CD1c-positive myeloid dendritic cell (primary cell): ENCODE measurements around the gene MZF1.
A peak's percentile ranks its signal among the peaks of the same experiment; 100 is the strongest.
"Not testable (repeated sequence)": the region's sequence is repeated elsewhere in the genome, so short reads cannot be mapped to it uniquely, and the experiment has no call there.

Source experiments
- DNase-seq: peaks from one replicate; pipeline ENCODE4 v3.0.0-alpha.2; 2016; ENCODE audit errors: extremely low spot score

The MZF1 gene

DNA sequence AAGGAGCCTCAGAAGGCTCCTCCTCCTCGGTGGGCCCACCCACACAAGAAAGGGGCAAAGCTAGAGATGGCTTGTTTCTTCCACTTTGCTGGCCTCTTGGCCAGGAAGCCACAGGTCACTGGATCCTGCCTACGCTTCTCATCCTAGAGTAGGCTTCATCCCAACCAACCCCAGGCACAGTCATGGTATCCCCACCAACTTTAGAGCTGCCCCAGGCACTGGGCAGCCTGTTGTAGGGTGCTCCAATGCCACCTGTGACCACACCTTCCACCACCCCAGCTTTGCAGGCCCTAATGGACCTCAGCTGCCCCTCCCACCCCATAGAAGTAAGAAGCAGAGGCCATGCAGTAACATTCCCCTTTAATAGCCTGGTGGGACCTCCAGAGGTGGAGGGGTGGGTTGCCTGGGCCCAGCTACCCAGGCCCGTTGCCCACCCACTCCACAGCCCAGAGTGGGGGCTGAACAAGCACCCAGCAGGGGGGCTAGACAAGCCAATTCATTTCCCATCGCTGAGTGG, 17.7 kb downstream of the MZF1 start:
- DNase-seq, result no peak

- peak; percentile 99 for DNase-seq
Observed at GRCh38 chr19:58554494-58555368, 18.4 kb downstream of the MZF1 start, which contains the start of gene CHMP2A. CHMP2A (minus strand) TSS chr19:58555105; CDS start chr19:58554212, 893 bp downstream.

DNA sequence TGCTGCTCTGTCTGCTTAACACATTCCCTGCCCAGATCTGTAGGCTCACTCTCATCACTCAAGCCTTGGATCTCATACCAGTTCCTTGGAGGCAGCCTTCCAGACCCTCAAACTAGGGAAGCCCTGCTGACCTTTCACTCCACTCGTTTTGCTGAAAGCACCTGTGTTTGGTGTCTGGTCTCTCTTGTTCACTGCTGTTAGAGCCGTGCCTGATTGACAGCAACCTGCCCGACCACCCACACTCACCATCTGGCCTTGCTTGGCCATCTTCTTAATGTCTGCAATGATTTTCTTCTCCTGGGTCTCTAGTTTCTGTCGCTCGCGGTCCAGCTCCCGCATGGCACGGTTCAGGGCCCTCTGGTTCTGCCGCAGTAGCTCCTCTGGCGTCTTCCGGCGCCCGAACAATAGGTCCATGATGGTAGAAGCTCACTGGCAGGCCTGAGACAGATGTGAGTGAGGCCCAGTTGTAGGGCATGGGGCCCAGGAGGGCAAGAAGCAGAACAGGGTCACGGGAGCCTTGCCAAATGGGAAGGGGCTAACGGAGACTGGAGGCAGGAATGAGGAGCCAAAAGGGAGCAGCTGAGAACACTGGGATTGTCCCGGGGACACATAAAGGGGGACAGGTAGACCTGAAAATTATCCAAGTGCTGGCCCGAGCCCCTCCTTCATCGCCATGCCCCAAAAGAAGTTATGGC, 19.2 kb downstream of the MZF1 start:
- DNase-seq, result no peak

DNA sequence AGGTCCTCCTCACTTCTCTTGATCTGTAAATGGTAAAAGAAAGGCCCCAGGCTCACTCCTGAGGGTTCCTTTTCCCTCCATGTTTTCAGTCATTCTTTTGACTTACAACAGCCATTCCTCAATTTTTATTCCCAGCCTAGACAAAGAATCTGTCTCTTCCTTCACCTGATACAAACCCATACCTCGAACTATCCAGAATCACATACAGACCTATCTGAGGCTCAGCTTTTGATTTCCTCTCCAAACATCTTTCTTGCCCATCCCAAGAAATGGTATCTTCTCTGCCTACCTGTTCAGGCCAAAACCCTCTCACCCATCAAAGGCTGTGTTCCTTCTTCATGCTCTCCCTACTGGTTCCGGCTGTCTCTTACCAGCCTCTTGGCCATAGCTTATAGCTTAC, 20.5 kb downstream of the MZF1 start:
- DNase-seq, result no peak

DNA sequence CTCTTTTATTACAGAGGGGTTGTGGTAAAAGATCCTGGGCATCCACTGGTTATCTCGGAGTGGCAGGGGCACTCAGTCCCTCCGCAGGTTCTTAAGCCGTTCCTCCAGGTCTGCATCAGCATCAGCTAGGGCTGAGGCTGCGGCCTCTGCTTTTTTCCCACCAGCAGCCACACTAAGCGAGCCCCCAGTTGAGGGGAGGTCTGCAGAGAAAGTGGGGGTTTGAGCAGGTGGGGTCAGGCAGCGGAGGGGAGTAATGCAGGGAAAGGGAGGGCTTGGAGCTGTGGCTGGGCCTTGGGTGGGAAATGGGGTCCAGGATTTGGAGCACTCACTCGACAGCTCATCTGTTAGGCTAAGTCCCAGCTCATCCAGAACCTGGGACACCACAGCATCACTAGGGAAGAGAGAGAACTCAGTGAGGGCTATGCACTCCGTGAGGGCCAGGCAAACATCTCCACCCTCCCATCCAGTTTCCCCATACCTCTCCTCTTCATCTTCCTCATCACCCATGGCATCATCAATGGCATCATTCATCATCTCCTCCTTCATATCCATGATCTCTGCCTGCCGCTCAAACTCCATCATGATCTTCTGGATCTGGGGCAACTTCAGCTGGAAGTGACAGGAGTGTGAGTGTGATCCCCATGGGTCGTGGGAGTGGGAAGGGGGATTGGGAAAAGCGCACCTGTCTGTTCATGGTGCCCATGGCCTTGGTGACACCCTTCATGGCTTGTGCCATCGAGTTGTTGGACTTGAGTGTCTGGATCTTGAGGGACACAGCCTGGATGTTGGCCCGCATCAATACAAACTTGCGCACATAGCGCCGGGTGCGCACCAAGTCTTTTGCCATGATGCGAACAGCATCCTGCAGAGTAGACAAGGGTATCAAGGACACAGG, 21.3 kb downstream of the MZF1 start:
- DNase-seq, result no peak

DNA sequence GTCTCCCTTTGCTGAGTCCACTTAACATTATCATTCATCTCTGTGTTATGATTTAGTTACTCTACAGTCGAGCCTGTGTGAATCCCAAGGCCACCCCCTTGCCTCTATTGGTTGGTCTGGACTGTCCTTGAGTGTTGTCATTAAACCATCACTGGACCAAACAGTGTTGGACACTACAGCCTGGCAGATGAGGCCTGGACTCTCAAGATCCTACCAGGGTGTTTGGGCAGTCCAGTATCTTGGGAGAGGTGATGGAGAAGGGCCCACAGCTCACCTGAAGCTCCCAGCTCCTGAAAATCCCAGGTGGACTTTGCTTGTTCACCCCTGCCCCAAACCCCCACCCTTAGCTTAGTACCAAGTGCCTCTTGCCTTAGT, 22.0 kb downstream of the MZF1 start:
- no peak for DNase-seq

DNA sequence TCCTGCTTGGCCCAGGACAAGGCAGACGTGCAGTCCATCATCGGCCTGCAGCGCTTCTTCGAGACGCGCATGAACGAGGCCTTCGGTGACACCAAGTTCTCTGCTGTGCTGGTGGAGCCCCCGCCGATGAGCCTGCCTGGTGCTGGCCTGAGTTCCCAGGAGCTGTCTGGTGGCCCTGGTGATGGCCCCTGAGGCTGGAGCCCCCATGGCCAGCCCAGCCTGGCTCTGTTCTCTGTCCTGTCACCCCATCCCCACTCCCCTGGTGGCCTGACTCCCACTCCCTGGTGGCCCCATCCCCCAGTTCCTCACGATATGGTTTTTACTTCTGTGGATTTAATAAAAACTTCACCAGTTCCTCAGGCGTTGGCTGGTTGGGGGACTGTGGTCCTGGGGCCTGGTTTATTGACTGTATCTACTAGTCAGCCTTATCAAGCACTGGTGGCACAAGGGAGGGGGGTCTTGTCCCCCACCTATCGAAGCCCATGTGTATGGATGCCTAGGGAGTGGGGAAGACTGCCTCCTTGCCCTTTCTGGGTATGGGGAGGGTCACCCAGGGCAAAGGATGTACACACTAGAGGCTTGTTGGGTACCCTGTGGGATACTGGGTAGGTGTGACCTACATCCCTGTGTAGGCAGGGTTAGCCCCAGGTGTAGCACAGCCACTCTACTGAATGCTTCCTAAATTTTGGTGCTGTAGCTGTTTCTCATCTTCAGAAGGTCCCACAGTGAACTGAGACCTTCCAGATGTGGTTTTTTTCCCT, 22.6 kb downstream of the MZF1 start:
- DNase-seq, result no peak

DNA sequence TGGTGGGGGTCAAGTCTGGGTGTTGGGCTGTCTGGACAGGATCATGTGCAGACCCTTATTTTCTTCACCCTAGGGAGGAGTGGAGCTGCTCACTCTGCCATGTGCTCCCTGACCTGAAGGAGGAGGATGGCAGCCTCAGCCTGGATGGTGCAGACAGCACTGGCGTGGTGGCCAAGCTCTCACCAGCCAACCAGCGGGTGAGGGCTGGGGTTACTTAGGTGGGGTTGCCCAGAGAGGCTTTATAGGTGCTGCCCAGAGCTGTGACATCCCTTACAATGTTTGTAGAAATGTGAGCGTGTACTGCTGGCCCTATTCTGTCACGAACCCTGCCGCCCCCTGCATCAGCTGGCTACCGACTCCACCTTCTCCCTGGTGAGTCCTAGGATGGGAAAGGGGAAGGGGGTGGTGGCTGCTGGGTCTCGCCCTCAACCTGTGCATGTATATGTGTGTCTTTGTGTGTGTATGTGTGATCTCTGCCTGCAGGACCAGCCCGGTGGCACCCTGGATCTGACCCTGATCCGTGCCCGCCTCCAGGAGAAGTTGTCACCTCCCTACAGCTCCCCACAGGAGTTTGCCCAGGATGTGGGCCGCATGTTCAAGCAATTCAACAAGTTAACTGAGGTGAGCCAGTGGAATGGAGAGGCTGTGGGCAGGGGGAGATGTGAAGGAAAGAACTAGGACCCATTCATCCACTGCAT, 23.3 kb downstream of the MZF1 start:
- no peak for DNase-seq

- no peak for DNase-seq
Observed at GRCh38 chr19:58548859-58549663, 24.1 kb downstream of the MZF1 start.

DNA sequence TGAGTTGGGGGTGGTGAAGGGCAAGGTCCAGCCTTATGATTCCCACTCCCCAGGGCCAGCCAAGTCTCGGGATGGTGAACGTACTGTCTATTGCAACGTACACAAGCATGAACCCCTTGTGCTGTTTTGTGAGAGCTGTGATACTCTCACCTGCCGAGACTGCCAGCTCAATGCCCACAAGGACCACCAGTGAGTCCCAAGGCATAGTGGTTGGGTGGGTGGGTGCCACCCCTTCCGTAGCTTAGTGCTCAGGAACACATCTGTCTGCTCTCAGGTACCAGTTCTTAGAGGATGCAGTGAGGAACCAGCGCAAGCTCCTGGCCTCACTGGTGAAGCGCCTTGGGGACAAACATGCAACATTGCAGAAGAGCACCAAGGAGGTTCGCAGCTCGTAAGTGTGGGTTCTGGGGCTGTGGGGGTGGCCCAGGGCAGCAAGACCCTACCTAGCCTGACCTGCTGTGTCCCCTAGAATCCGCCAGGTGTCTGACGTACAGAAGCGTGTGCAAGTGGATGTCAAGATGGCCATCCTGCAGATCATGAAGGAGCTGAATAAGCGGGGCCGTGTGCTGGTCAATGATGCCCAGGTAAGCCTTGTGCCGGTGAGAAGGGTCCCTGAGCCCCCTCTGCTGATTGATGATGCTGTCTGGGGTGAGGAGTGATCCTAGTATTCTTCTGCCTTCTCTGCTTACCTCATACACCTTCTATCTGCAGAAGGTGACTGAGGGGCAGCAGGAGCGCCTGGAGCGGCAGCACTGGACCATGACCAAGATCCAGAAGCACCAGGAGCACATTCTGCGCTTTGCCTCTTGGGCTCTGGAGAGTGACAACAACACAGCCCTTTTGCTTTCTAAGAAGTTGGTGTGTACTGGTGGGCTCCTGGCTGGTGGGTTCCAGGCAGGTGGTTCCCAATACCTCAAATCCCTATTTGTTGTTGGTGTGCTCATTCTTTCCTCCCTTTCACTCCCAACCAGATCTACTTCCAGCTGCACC, 25.5 kb downstream of the MZF1 start:
- DNase-seq, result no peak

DNA sequence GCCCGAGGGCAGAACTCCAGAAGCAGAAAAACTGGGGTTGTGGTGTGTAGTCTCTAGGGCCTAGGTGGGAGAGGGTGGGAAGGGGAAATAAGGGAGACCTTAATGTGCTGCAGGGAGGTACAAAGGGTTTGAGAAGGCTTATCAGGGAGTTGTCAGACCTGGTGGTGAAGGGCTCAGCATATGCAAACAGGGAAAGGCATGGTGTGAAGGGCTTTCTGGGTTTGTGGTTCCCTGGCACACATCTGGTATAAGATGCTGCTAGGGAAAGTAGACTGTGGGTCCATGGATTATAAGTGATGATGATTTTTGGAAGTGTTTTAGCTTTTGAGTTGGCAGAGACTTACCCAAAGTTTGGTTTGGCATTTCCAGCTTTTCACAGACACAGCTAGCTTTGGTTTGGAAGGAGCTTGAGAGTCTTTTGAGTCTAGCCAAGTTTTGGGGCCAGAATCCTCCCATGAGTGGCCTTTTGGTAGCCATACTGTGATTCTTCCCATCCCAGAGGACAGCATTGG, 27.1 kb downstream of the MZF1 start:
- DNase-seq, result no peak

GRCh38 chr19:58545286-58546018, 27.7 kb downstream of the MZF1 start:
- DNase-seq, result no peak

DNA sequence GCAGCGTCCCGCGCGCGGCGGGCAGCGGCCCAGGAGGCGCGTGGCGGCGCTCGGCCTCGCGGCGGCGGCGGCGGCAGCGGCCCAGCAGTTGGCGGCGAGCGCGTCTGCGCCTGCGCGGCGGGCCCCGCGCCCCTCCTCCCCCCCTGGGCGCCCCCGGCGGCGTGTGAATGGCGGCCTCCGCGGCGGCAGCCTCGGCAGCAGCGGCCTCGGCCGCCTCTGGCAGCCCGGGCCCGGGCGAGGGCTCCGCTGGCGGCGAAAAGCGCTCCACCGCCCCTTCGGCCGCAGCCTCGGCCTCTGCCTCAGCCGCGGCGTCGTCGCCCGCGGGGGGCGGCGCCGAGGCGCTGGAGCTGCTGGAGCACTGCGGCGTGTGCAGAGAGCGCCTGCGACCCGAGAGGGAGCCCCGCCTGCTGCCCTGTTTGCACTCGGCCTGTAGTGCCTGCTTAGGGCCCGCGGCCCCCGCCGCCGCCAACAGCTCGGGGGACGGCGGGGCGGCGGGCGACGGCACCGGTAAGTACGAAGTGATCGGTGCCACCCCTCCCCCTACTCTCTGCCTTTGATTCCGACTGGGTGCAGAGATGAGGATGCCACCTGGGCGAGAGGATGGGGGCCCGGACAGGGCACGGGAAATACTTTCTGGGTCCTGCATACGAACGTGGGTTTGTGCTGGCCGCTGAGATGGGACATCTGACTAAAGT, 28.4 kb downstream of the MZF1 start:
- no peak for DNase-seq

DNA sequence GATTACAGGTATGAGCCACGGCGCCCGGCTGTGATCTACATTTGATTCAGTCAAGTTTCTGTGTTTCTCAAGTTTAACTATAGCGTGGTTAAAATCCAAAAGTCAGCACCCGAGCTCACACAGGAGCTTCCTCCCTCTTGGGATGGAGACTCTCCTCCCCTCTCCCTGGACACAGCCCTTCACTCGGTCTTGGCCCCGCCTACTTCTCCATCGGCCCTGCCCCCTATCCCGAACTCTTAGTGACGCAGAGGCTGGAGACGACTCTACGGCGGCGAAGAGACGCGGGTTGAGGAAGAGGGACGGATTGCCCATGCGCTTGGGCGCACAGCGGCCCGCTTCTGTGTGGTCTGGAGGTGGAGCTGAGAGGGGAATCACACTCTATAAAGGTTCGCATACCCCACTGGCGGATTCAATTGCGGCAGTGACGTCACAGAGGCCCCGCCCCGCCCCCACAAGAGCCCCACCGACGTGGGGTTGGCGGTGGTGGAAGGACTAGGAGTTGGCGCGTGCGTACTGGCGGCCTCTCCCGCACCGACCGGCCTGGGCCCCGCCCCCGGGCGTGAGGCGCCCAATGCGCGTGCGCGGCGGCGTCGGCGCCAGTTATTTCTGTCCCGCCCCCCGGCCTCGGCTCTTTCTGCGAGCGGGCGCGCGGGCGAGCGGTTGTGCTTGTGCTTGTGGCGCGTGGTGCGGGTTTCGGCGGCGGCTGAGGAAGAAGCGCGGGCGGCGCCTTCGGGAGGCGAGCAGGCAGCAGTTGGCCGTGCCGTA, 29.1 kb downstream of the MZF1 start, which contains the start of gene TRIM28:
TSS of gene TRIM28 (plus strand) at position 239 of the 765 bp plus-strand sequence. CDS start 694 bp downstream, outside the sequence.
- peak; percentile 99 for DNase-seq

- DNase-seq, result not testable (repeated sequence)
Observed at GRCh38 chr19:58542641-58543372, 30.3 kb downstream of the MZF1 start.
